ENCODE measurements around the gene ZNF792.

The ZNF792 gene

GRCh38 chr19:34960103-34960805 is 3.8 kb downstream of the ZNF792 start:
- TF ChIP-seq, protein P1, sequence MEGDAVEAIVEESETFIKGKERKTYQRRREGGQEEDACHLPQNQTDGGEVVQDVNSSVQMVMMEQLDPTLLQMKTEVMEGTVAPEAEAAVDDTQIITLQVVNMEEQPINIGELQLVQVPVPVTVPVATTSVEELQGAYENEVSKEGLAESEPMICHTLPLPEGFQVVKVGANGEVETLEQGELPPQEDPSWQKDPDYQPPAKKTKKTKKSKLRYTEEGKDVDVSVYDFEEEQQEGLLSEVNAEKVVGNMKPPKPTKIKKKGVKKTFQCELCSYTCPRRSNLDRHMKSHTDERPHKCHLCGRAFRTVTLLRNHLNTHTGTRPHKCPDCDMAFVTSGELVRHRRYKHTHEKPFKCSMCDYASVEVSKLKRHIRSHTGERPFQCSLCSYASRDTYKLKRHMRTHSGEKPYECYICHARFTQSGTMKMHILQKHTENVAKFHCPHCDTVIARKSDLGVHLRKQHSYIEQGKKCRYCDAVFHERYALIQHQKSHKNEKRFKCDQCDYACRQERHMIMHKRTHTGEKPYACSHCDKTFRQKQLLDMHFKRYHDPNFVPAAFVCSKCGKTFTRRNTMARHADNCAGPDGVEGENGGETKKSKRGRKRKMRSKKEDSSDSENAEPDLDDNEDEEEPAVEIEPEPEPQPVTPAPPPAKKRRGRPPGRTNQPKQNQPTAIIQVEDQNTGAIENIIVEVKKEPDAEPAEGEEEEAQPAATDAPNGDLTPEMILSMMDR (IDR thresholded peaks at IDR 0.05; ENCODE audit: control insufficient read depth, extremely low read depth, insufficient read depth) = no peak
- no peak overlapping the region for H3K4me3 ChIP-seq (ENCODE audit: low read depth, low read length)
- DNase-seq (ENCODE audit: low read depth) = no peak

- no peak for DNase-seq (ENCODE audit: low read depth)
- H3K4me3 ChIP-seq (ENCODE audit: low read depth, low read length) = no peak overlapping the region
- TF ChIP-seq, protein P1 (IDR thresholded peaks at IDR 0.05; ENCODE audit: control insufficient read depth, extremely low read depth, insufficient read depth) = no peak
Observed at GRCh38 chr19:34959021-34959420, 5.0 kb downstream of the ZNF792 start.

GRCh38 chr19:34957830-34958751 is 5.9 kb downstream of the ZNF792 start:
- no peak for DNase-seq (ENCODE audit: low read depth)
- no peak overlapping the region for H3K4me3 ChIP-seq (ENCODE audit: low read depth, low read length)
- TF ChIP-seq, protein P1 (IDR thresholded peaks at IDR 0.05; ENCODE audit: control insufficient read depth, extremely low read depth, insufficient read depth) = no peak

GRCh38 chr19:34953092-34953491 is 10.9 kb downstream of the ZNF792 start:
- TF ChIP-seq, protein P1 (IDR thresholded peaks at IDR 0.05; ENCODE audit: control insufficient read depth, extremely low read depth, insufficient read depth) = no peak
- no peak for DNase-seq (ENCODE audit: low read depth)
- H3K4me3 ChIP-seq (ENCODE audit: low read depth, low read length) = no peak overlapping the region

DNA sequence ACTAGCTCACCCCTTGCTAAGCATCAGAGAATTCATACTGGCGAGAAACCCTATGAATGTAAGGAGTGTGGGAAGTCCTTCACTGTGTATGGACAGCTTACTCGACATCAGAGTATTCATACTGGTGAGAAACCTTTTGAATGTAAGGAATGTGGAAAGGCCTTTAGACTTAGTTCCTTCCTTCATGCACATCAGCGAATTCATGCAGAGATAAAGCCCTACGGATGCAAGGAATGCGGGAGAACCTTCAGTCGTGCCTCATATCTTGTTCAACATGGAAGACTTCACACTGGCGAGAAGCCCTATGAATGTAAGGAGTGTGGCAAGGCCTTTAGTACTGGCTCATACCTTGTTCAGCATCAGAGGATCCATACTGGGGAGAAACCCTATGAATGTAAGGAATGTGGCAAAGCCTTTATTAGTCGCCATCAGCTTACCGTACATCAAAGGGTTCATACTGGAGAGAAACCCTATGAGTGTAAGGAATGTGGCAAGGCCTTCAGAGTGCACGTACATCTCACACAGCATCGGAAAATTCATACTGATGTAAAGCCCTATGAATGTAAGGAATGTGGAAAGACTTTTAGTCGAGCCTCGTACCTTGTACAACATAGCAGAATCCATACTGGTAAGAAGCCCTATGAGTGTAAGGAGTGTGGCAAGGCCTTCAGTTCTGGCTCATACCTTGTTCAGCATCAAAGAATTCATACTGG is 20.0 kb downstream of the ZNF792 start:
- DNase-seq (ENCODE audit: low read depth) = no peak
- TF ChIP-seq, protein P1 (IDR thresholded peaks at IDR 0.05; ENCODE audit: control insufficient read depth, extremely low read depth, insufficient read depth) = no peak
- no peak overlapping the region for H3K4me3 ChIP-seq (ENCODE audit: low read depth, low read length)

- DNase-seq (ENCODE audit: low read depth) = no peak
- H3K4me3 ChIP-seq (ENCODE audit: low read depth, low read length) = no peak overlapping the region
- TF ChIP-seq, protein P1 (IDR thresholded peaks at IDR 0.05; ENCODE audit: control insufficient read depth, extremely low read depth, insufficient read depth) = no peak
Observed at GRCh38 chr19:34938886-34939285, 25.1 kb downstream of the ZNF792 start.
